AG09309 (cell line): ENCODE measurements around the gene REELD1.

Experiments used
- DNase-seq: peaks from one replicate; pipeline ENCODE4 v3.0.0-alpha.2; 2010; ENCODE audit warnings: low read depth
- H3K4me3 ChIP-seq: 2 replicates; pipeline ENCODE4 v1.5.1; 2011; ENCODE audit warnings: mild to moderate bottlenecking, low read depth, low read length, moderate library complexity; ENCODE audit not compliant: control insufficient read depth
- CTCF ChIP-seq: IDR thresholded peaks from 2 replicates; pipeline ENCODE4 v1.5.1; 2011; ENCODE audit warnings: mild to moderate bottlenecking, low read depth, low read length, inconsistent platforms; ENCODE audit not compliant: insufficient read depth, control insufficient read depth; ENCODE audit errors: missing control alignments

REELD1 gene

GRCh38 chr4:146267826-146268225 lies 53.5 kb downstream of the REELD1 start:
- no peak for TF ChIP-seq CTCF
- no peak for DNase-seq
- H3K4me3 ChIP-seq, result no peak overlapping the region

GRCh38 chr4:146269228-146269653 lies 54.9 kb downstream of the REELD1 start:
- H3K4me3 ChIP-seq, result no peak overlapping the region
- DNase-seq, result no peak
- no peak for TF ChIP-seq CTCF

- TF ChIP-seq CTCF, result no peak
- no peak overlapping the region for H3K4me3 ChIP-seq
- no peak for DNase-seq
These were observed 57.1 kb downstream of the REELD1 start for GRCh38 chr4:146271466-146271865.

GRCh38 chr4:146273204-146273901 lies 59.0 kb downstream of the REELD1 start:
- DNase-seq, result no peak
- no peak for TF ChIP-seq CTCF
- H3K4me3 ChIP-seq, result no peak overlapping the region

GRCh38 chr4:146274774-146275173 lies 60.4 kb downstream of the REELD1 start:
- no peak for DNase-seq
- H3K4me3 ChIP-seq, result no peak overlapping the region
- TF ChIP-seq CTCF, result no peak

GRCh38 chr4:146275370-146275769 lies 61.0 kb downstream of the REELD1 start:
- no peak for DNase-seq
- H3K4me3 ChIP-seq, result no peak overlapping the region
- TF ChIP-seq CTCF, result no peak
